ENCODE measurements around the gene LRRC36. TPM values are rescaled to one million over a fixed set of nuclear protein-coding genes. Genes with fewer than 3 reads are reported as not detected.

LRRC36 gene
- total and polyA plus RNA-seq, 10 of the 15 experiments (the other 5 are each of a cell fraction or from before 2014, with no cell fraction given) = 0.45 to 2.0 (median 0.75) TPM; not detected in 1

- TF ChIP-seq POLR2AphosphoS5 (IDR thresholded peaks at IDR 0.05; ENCODE audit: low read length) = no peak
- no peak for TF ChIP-seq PAX5 (IDR thresholded peaks at IDR 0.05; ENCODE audit: borderline replicate concordance, low read depth, low read length)
- no peak for TF ChIP-seq PML (IDR thresholded peaks at IDR 0.05; ENCODE audit: low read length)
- no peak for TF ChIP-seq MXI1 (IDR thresholded peaks at IDR 0.05; ENCODE audit: low read depth, low read length)
- no peak for TF ChIP-seq LARP7 (IDR thresholded peaks at IDR 0.05)
- TF ChIP-seq ZBTB40 (IDR thresholded peaks at IDR 0.05; ENCODE audit: borderline replicate concordance) = no peak
- TF ChIP-seq SPI1 (IDR thresholded peaks at IDR 0.05; ENCODE audit: borderline replicate concordance, insufficient read depth, low read depth, low read length) = no peak
- TF ChIP-seq NRF1 (conservative IDR thresholded peaks at IDR 0.05; ENCODE audit: low read depth, low read length) = no peak
These were observed 3.3 kb downstream of the LRRC36 start (continued) for GRCh38 chr16:67329901-67330300.

GRCh38 chr16:67333315-67333714, 6.7 kb downstream of the LRRC36 start:
- WGBS (ENCODE audit: insufficient coverage, insufficient replicate concordance, low lambda C conversion rate, missing lambda C conversion rate) = 17% methylated on average over 2 of the region's 2 CpGs
- ATAC-seq (no peak), DNase-seq (ENCODE audit: low read depth, low spot score) (no peak), FAIRE-seq (no peak)
- POLR2A ChIA-PET = interaction anchor here (1.0 kb wide), 1 partner anchor 8 kb away, joined by 3 read pairs; no protein-coding TSS in a partner anchor
- Histone ChIP-seq H2AFZ (ENCODE audit: control insufficient read depth, low read depth, low read length) (no peak overlapping the region), H3K4me3 (no peak overlapping the region), H3K36me3 (ENCODE audit: control insufficient read depth in 2 of 2, insufficient read depth in 2 of 2, low read length in 1 of 2) (no peaks in the 10 kb centered on the region), H3K27me3 (replicated peaks in 1 of 2; ENCODE audit: control insufficient read depth in 2 of 2, insufficient read depth in 2 of 2, low read length in 1 of 2) (no peaks in the 10 kb centered on the region), H3K9ac (ENCODE audit: control insufficient read depth, insufficient read depth, low read length) (no peak overlapping the region), H3K4me2 (ENCODE audit: control insufficient read depth, insufficient read depth) (no peak overlapping the region), H3K27ac (ENCODE audit: control insufficient read depth, insufficient read depth) (no peak overlapping the region), H4K20me1 (ENCODE audit: control insufficient read depth, insufficient read depth) (no peaks in the 10 kb centered on the region), H3K4me1 (ENCODE audit: control insufficient read depth, insufficient read depth, low read length) (no peaks in the 10 kb centered on the region), H3K9me3 (replicated peaks; ENCODE audit: control insufficient read depth, insufficient read depth, low read length) (no peaks in the 10 kb centered on the region; the same call in 1 of the 3 replicates), H3K79me2 (ENCODE audit: control insufficient read depth, insufficient read depth, low read length) (no peaks in the 10 kb centered on the region)
- RAD21 ChIA-PET (ENCODE audit: unreplicated experiment) = no interaction called here
- BruUV-seq (replicated peaks) = no TSS peak
- intact Hi-C loops (cut with micrococcal nuclease; ENCODE audit: unreplicated experiment) = no loop called here
- in situ Hi-C loops (cut with MboI) = no loop called here
- SMC1A ChIA-PET (ENCODE audit: uncharacterized antibody, unreplicated experiment) = no interaction called here
- CTCF ChIA-PET = no interaction called here
- no peak for TF ChIP-seq E4F1 (IDR thresholded peaks at IDR 0.05; ENCODE audit: borderline replicate concordance, partially characterized antibody)
- TF ChIP-seq PRDM15 (CRISPR knock-in tag; IDR thresholded peaks at IDR 0.05) = no peak
- no peak for TF ChIP-seq SP1 (IDR thresholded peaks at IDR 0.05; ENCODE audit: low read depth, low read length)
- TF ChIP-seq TARDBP (IDR thresholded peaks at IDR 0.05; ENCODE audit: borderline replicate concordance) = no peak
- no peak for TF ChIP-seq ZNF207 (IDR thresholded peaks at IDR 0.05; ENCODE audit: borderline replicate concordance)
- TF ChIP-seq WRNIP1 (IDR thresholded peaks at IDR 0.05; ENCODE audit: borderline replicate concordance, low read depth, low read length) = no peak
